ENCODE results near the gene IL22.

DNA sequence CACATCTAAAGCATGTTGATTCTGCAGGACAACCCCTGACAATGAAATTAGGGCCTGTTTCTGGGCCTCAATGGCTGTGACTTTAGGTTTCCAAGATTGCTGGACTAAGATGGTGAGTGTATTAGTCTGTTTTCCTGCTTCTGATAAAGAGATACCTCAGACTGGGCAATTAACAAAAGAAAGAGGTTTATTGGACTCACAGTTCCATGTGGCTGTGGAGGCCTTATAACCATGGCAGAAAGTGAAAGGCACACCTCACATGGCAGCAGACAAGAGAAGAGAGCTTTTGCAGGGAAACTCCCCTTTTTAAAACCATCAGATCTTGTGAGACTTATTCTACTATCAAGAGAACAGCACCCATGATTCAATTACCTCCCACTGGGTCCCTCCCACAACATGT is 10.6 kb downstream of the IL22 start:
- TF ChIP-seq, protein P1, sequence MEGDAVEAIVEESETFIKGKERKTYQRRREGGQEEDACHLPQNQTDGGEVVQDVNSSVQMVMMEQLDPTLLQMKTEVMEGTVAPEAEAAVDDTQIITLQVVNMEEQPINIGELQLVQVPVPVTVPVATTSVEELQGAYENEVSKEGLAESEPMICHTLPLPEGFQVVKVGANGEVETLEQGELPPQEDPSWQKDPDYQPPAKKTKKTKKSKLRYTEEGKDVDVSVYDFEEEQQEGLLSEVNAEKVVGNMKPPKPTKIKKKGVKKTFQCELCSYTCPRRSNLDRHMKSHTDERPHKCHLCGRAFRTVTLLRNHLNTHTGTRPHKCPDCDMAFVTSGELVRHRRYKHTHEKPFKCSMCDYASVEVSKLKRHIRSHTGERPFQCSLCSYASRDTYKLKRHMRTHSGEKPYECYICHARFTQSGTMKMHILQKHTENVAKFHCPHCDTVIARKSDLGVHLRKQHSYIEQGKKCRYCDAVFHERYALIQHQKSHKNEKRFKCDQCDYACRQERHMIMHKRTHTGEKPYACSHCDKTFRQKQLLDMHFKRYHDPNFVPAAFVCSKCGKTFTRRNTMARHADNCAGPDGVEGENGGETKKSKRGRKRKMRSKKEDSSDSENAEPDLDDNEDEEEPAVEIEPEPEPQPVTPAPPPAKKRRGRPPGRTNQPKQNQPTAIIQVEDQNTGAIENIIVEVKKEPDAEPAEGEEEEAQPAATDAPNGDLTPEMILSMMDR (conservative IDR thresholded peaks at IDR 0.05; ENCODE audit: low read length): no peak
- TF ChIP-seq EZH2phosphoT487 (IDR thresholded peaks at IDR 0.05; ENCODE audit: borderline replicate concordance): no peak

All from Loucy (cell line).